Measurements from ENCODE around the gene MYT1. TPM values are rescaled to one million over a fixed set of nuclear protein-coding genes. Genes with fewer than 3 reads are reported as not detected.
"Not testable (repeated sequence)": the region's sequence is repeated elsewhere in the genome, so short reads cannot be mapped to it uniquely, and the experiment has no call there.

The MYT1 gene
- total RNA-seq, 4 donors from 2014 or later = 0.16 to 0.55 TPM; not detected in 2

- Histone ChIP-seq H3K36me3 (no peaks in the 10 kb centered on the region), H3K4me3 (no peak overlapping the region), H3K27ac (no peak overlapping the region), H3K4me1 (no peaks in the 10 kb centered on the region), H3K9me3 (no peaks in the 10 kb centered on the region), H3K27me3 (peaks cover 12% of the 10 kb centered on the region)
- no peak for TF ChIP-seq CTCF (IDR thresholded peaks at IDR 0.05)
- DNase-seq = no peak
- 46% methylated on average over 8 of the region's 8 CpGs; no CpG with 5 or more reads in 1 of the 2 donors for WGBS, 2 donors (ENCODE audit: low coverage in 1 of 2)
- in situ Hi-C loops (cut with MboI; ENCODE audit: low pct_ligation_motif_present in 1 of 4, low pct_unique_long_range_greater_than_20kb in 1 of 4, low sequenced_read_pairs in 3 of 4) (no loop called here), intact Hi-C loops (cut with DNase I; ENCODE audit: low total_unique reads) (no loop called here)
These were observed 30.3 kb upstream of the MYT1 start for GRCh38 chr20:64133951-64134407.

- H3K36me3 ChIP-seq; in situ Hi-C loops (cut with MboI; ENCODE audit: low pct_ligation_motif_present in 1 of 4, low pct_unique_long_range_greater_than_20kb in 1 of 4, low sequenced_read_pairs in 3 of 4); H3K4me3 ChIP-seq; H3K27me3 ChIP-seq; intact Hi-C loops (cut with DNase I; ENCODE audit: low total_unique reads); H3K4me1 ChIP-seq; H3K9me3 ChIP-seq; H3K27ac ChIP-seq; DNase-seq: not testable (repeated sequence)
- WGBS, 2 donors (ENCODE audit: low coverage in 1 of 2) = 58 to 65% methylated on average over 13 to 20 of the region's 20 CpGs
These were observed 29.5 kb upstream of the MYT1 start for GRCh38 chr20:64134744-64135143.

- Histone ChIP-seq H3K27me3 (peaks cover 12% of the 10 kb centered on the region), H3K36me3 (no peaks in the 10 kb centered on the region), H3K4me1 (no peaks in the 10 kb centered on the region), H3K4me3 (no peak overlapping the region), H3K27ac (no peak overlapping the region), H3K9me3 (no peaks in the 10 kb centered on the region)
- no peak for DNase-seq
- in situ Hi-C loops (cut with MboI; ENCODE audit: low pct_ligation_motif_present in 1 of 4, low pct_unique_long_range_greater_than_20kb in 1 of 4, low sequenced_read_pairs in 3 of 4) (no loop called here), intact Hi-C loops (cut with DNase I; ENCODE audit: low total_unique reads) (no loop called here)
- WGBS, 2 donors (ENCODE audit: low coverage in 1 of 2) = 77 to 83% methylated on average over 20 to 32 of the region's 32 CpGs
- TF ChIP-seq POLR2A (IDR thresholded peaks at IDR 0.05) = no peak
- TF ChIP-seq CTCF (IDR thresholded peaks at IDR 0.05) = no peak
- no peak for TF ChIP-seq POLR2AphosphoS5 (IDR thresholded peaks at IDR 0.05)
- TF ChIP-seq EP300 (IDR thresholded peaks at IDR 0.05; ENCODE audit: low read depth) = no peak
These were observed 28.1 kb upstream of the MYT1 start for GRCh38 chr20:64136004-64136710.

- no peaks in the 10 kb centered on the region for H3K9me3 ChIP-seq
- DNase-seq = no peak
- peaks cover 14% of the 10 kb centered on the region for H3K27me3 ChIP-seq
- in situ Hi-C loops (cut with MboI; ENCODE audit: low pct_ligation_motif_present in 1 of 4, low pct_unique_long_range_greater_than_20kb in 1 of 4, low sequenced_read_pairs in 3 of 4) (no loop called here), intact Hi-C loops (cut with DNase I; ENCODE audit: low total_unique reads) (no loop called here)
- H3K36me3 ChIP-seq = no peaks in the 10 kb centered on the region
- no peaks in the 10 kb centered on the region for H3K4me1 ChIP-seq
- no peak for TF ChIP-seq CTCF (IDR thresholded peaks at IDR 0.05)
- no peak for TF ChIP-seq POLR2A (IDR thresholded peaks at IDR 0.05)
- no peak for TF ChIP-seq POLR2AphosphoS5 (IDR thresholded peaks at IDR 0.05)
- TF ChIP-seq EP300 (IDR thresholded peaks at IDR 0.05; ENCODE audit: low read depth) = no peak
- no peak overlapping the region for H3K27ac ChIP-seq
- WGBS, 2 donors (ENCODE audit: low coverage in 1 of 2) = 65% methylated on average over 6 of the region's 6 CpGs; no CpG with 5 or more reads in 1 of the 2 donors
- no peak overlapping the region for H3K4me3 ChIP-seq
These were observed 26.6 kb upstream of the MYT1 start for GRCh38 chr20:64137598-64138031.
